Neural cell (in vitro differentiated cells): ENCODE results near the gene CROCC2. TPM values are rescaled to one million over a fixed set of nuclear protein-coding genes. Genes with fewer than 3 reads are reported as not detected.

Experiments used
- H2AFZ ChIP-seq: fragments of 200-600, 300-800 bp; sonication (generic), shearing (Covaris generic); 2 replicates; pipeline ENCODE4 v1.6.0; 2014; ENCODE audit warnings: low read depth, mild to moderate bottlenecking, antibody characterized with exemption, low read length, moderate library complexity
- H3F3A ChIP-seq: fragments of 200-600 bp; shearing (Covaris generic); 2 replicates; pipeline ENCODE4 v1.6.1; 2016; ENCODE audit warnings: mild to moderate bottlenecking, moderate library complexity, mixed read lengths, antibody characterized with exemption, low read length; ENCODE audit not compliant: insufficient read depth, poor library complexity, severe bottlenecking
- H3K27ac ChIP-seq: fragments of 200-600, 300-800 bp; sonication (generic), shearing (Covaris generic); 2 replicates; pipeline ENCODE4 v1.5.1; 2014; ENCODE audit warnings: mild to moderate bottlenecking, low read length, moderate library complexity
- H3K27me3 ChIP-seq: fragments of 300-800, 200-600 bp; sonication (generic), shearing (Covaris generic); 2 replicates; pipeline ENCODE4 v1.6.0; 2014; ENCODE audit warnings: mild to moderate bottlenecking, low read depth, low read length, moderate library complexity; ENCODE audit not compliant: insufficient read depth
- H3K36me3 ChIP-seq: fragments of 300-800, 200-600 bp; sonication (generic), shearing (Covaris generic); 2 replicates; pipeline ENCODE4 v1.5.1; 2014; ENCODE audit warnings: mild to moderate bottlenecking, antibody characterized with exemption, low read length, moderate library complexity; ENCODE audit not compliant: insufficient read depth
- H3K4me2 ChIP-seq: fragments of 300-800, 200-600 bp; sonication (generic), shearing (Covaris generic); 2 replicates; pipeline ENCODE4 v1.6.0; 2014; ENCODE audit warnings: mild to moderate bottlenecking, low read length
- H3K4me3 ChIP-seq: fragments of 300-800, 200-600 bp; sonication (generic), shearing (Covaris generic); 2 replicates; pipeline ENCODE4 v1.5.1; 2014; ENCODE audit warnings: mild to moderate bottlenecking, low read length, moderate library complexity
- H3K79me2 ChIP-seq: fragments of 200-600 bp; shearing (Covaris generic); replicated peaks from 2 replicates; pipeline ENCODE4 v1.6.0; 2014; ENCODE audit warnings: mild to moderate bottlenecking, low read length, moderate library complexity; ENCODE audit not compliant: insufficient read depth
- H3K9ac ChIP-seq: fragments of 300-800, 200-600 bp; sonication (generic), shearing (Covaris generic); 2 replicates; pipeline ENCODE4 v1.6.1; 2016; ENCODE audit warnings: mild to moderate bottlenecking, low read length, mixed read lengths
- H3K9me2 ChIP-seq: fragments of 200-600 bp; shearing (Covaris generic); 2 replicates; pipeline ENCODE4 v1.6.1; 2016; ENCODE audit warnings: mild to moderate bottlenecking, low read length, mixed read lengths; ENCODE audit not compliant: insufficient read depth
- H3K9me3 ChIP-seq: fragments of 200-600, 300-800 bp; sonication (generic), shearing (Covaris generic); 2 replicates; pipeline ENCODE4 v1.6.1; 2016; ENCODE audit warnings: mild to moderate bottlenecking, mixed run types, low read length, moderate library complexity, mixed read lengths
- H4K20me1 ChIP-seq: fragments of 200-600 bp; shearing (Covaris generic); 2 replicates; pipeline ENCODE4 v1.6.1; 2016; ENCODE audit warnings: mild to moderate bottlenecking, mixed run types; ENCODE audit not compliant: insufficient read depth
- CTCF ChIP-seq: fragments of 450-650 bp; IDR thresholded peaks from 2 replicates; pipeline ENCODE4 v1.5.1; 2014; ENCODE audit warnings: antibody characterized with exemption, mild to moderate bottlenecking, moderate library complexity; ENCODE audit not compliant: poor library complexity, severe bottlenecking
- EP300 ChIP-seq: fragments of 450-650 bp; conservative IDR thresholded peaks from 2 replicates; pipeline ENCODE4 v1.6.1; 2014; ENCODE audit warnings: antibody characterized with exemption, mild to moderate bottlenecking, moderate library complexity; ENCODE audit not compliant: poor library complexity, severe bottlenecking
- EZH2 ChIP-seq: fragments of 200-600, 300-800 bp; shearing (Covaris generic), sonication (generic); IDR thresholded peaks from 2 replicates; pipeline ENCODE4 v1.6.1; 2014; ENCODE audit warnings: antibody characterized with exemption, low read length, borderline replicate concordance, mild to moderate bottlenecking; ENCODE audit not compliant: insufficient read depth, poor library complexity, severe bottlenecking
- MXI1 ChIP-seq: fragments of 450-650 bp; conservative IDR thresholded peaks from 2 replicates; pipeline ENCODE4 v1.6.1; 2014; ENCODE audit warnings: antibody characterized with exemption, mild to moderate bottlenecking; ENCODE audit not compliant: poor library complexity, severe bottlenecking
- POLR2AphosphoS5 ChIP-seq: IDR thresholded peaks from 2 replicates; pipeline ENCODE4 v1.6.1; 2012
- RAD21 ChIP-seq: fragments of 450-650 bp; conservative IDR thresholded peaks from 2 replicates; pipeline ENCODE4 v1.6.1; 2014; ENCODE audit warnings: antibody characterized with exemption, mild to moderate bottlenecking, moderate library complexity
- REST ChIP-seq: IDR thresholded peaks from 2 replicates; pipeline ENCODE4 v1.6.1; 2012; ENCODE audit warnings: borderline replicate concordance
- SMC3 ChIP-seq: fragments of 450-650 bp; conservative IDR thresholded peaks from 2 replicates; pipeline ENCODE4 v1.6.1; 2014; ENCODE audit warnings: antibody characterized with exemption, mild to moderate bottlenecking, moderate library complexity; ENCODE audit not compliant: poor library complexity
- TAF1 ChIP-seq: IDR thresholded peaks from 2 replicates; pipeline ENCODE4 v1.6.1; 2012; ENCODE audit warnings: low read depth
- polyA plus RNA-seq: library from polyadenylated mRNA; depleted of rRNA; stranded (reverse); fragments of >200 nt; gene quantifications from 2 replicates; pipeline ENCODE4 v1.2.3, GENCODE V29; 2014

The CROCC2 gene
- polyA plus RNA-seq, 1 donor from 2014 or later, result 0.09 TPM

GRCh38 chr2:240884745-240885144 lies 21.4 kb upstream of the CROCC2 start:
- Histone ChIP-seq H3K36me3 (no peaks in the 10 kb centered on the region), H3K4me3 (no peak overlapping the region), H4K20me1 (no peaks in the 10 kb centered on the region), H2AFZ (no peak overlapping the region), H3K27ac (no peak overlapping the region), H3K79me2 (no peaks in the 10 kb centered on the region), H3K9me3 (no peaks in the 10 kb centered on the region), H3K9ac (no peak overlapping the region), H3K27me3 (no peaks in the 10 kb centered on the region), H3K4me2 (no peak overlapping the region), H3K9me2 (no peaks in the 10 kb centered on the region), H3F3A (no peaks in the 10 kb centered on the region)
- TF ChIP-seq EZH2 (no peak), CTCF (no peak), REST (no peak), SMC3 (no peak), MXI1 (no peak), EP300 (no peak), POLR2AphosphoS5 (no peak)

- H3K9me3 ChIP-seq, result no peaks in the 10 kb centered on the region
- TF ChIP-seq EP300 (no peak), MXI1 (no peak), TAF1 (no peak), REST (no peak), CTCF (no peak), SMC3 (no peak), RAD21 (no peak), POLR2AphosphoS5 (no peak), EZH2 (no peak)
- H2AFZ ChIP-seq, result no peak overlapping the region
- no peaks in the 10 kb centered on the region for H3K27me3 ChIP-seq
- no peaks in the 10 kb centered on the region for H4K20me1 ChIP-seq
- H3K27ac ChIP-seq, result no peak overlapping the region
- no peak overlapping the region for H3K4me3 ChIP-seq
- H3K9ac ChIP-seq, result no peak overlapping the region
- no peak overlapping the region for H3K4me2 ChIP-seq
- H3K9me2 ChIP-seq, result no peaks in the 10 kb centered on the region
- no peaks in the 10 kb centered on the region for H3K79me2 ChIP-seq
- H3F3A ChIP-seq, result no peaks in the 10 kb centered on the region
- no peaks in the 10 kb centered on the region for H3K36me3 ChIP-seq
Measured at GRCh38 chr2:240885566-240885965, 20.6 kb upstream of the CROCC2 start.
